DND-41 (cell line): Measurements from ENCODE around the gene PGAM2.

Experiments used
- EZH2 ChIP-seq: IDR thresholded peaks from 3 replicates; pipeline ENCODE4 v1.6.1; 2012; ENCODE audit warnings: borderline replicate concordance, low read depth, mild to moderate bottlenecking, moderate library complexity, low read length, inconsistent platforms; ENCODE audit not compliant: severe bottlenecking
- TF ChIP-seq, protein P1 (sequence below): IDR thresholded peaks from 2 replicates; pipeline ENCODE4 v1.5.1; 2012; ENCODE audit warnings: borderline replicate concordance, low read length, moderate library complexity, mild to moderate bottlenecking; ENCODE audit not compliant: poor library complexity, severe bottlenecking; ENCODE audit errors: extremely low read depth

GRCh38 chr7:44063894-44064651 is 1.3 kb downstream of the PGAM2 start:
- TF ChIP-seq, protein P1, sequence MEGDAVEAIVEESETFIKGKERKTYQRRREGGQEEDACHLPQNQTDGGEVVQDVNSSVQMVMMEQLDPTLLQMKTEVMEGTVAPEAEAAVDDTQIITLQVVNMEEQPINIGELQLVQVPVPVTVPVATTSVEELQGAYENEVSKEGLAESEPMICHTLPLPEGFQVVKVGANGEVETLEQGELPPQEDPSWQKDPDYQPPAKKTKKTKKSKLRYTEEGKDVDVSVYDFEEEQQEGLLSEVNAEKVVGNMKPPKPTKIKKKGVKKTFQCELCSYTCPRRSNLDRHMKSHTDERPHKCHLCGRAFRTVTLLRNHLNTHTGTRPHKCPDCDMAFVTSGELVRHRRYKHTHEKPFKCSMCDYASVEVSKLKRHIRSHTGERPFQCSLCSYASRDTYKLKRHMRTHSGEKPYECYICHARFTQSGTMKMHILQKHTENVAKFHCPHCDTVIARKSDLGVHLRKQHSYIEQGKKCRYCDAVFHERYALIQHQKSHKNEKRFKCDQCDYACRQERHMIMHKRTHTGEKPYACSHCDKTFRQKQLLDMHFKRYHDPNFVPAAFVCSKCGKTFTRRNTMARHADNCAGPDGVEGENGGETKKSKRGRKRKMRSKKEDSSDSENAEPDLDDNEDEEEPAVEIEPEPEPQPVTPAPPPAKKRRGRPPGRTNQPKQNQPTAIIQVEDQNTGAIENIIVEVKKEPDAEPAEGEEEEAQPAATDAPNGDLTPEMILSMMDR: no peak
- TF ChIP-seq EZH2: no peak
